ENCODE data around the gene DUSP19.
A peak's percentile ranks its signal among the peaks of the same experiment; 100 is the strongest.

The DUSP19 gene, protein sequence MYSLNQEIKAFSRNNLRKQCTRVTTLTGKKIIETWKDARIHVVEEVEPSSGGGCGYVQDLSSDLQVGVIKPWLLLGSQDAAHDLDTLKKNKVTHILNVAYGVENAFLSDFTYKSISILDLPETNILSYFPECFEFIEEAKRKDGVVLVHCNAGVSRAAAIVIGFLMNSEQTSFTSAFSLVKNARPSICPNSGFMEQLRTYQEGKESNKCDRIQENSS

GRCh38 chr2:183078464-183079138 is at the start of gene DUSP19:
Gene DUSP19 (plus strand): TSS chr2:183078747. CDS start chr2:183078934, 187 bp downstream.
- ChIA-PET POLR2A (no interaction called here), CTCF (interaction anchor here (0.8 to 2.4 kb wide), 8 partner anchors 8 to 316 kb away, joined by 3 to 11 read pairs (median 3); no protein-coding TSS in a partner anchor)
- peak; percentile 84 for DNase-seq (ENCODE audit: extremely low spot score)
- TF ChIP-seq CTCF (IDR thresholded peaks at IDR 0.05; ENCODE audit: control extremely low read depth, extremely low read depth, low read depth, missing control alignments): no peak

DNA sequence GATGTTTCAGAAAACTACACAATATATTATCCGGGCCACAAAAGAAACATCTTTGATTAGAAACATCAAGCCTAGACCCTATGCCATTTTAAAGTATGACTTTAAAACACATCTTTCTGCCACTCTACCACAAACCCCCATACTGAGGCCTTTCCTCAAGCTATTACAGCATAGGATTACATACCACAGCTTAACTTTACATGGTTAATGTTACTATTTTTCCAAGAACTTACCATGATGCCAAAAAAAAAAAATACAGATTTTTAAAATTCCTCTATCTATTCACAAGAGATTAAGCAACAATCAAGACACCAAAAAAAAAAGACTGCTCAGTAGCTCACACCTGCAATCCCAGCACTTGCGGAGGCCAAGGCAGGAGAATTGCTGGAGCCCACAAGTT is 49.3 kb upstream of the DUSP19 start:
- ChIA-PET POLR2A (no interaction called here), CTCF (interaction anchor here (0.8 kb wide), 1 partner anchor 15 kb away, joined by 3 read pairs; no protein-coding TSS in a partner anchor)
- no peak for TF ChIP-seq CTCF (IDR thresholded peaks at IDR 0.05; ENCODE audit: control extremely low read depth, extremely low read depth, low read depth, missing control alignments)
- DNase-seq (ENCODE audit: extremely low spot score): no peak

- POLR2A ChIA-PET: no interaction called here
- DNase-seq (ENCODE audit: extremely low spot score): no peak
- no peak for TF ChIP-seq CTCF (IDR thresholded peaks at IDR 0.05; ENCODE audit: control extremely low read depth, extremely low read depth, low read depth, missing control alignments)
- CTCF ChIA-PET: no interaction called here
Measured at GRCh38 chr2:183031911-183032794, 46.4 kb upstream of the DUSP19 start.

- POLR2A ChIA-PET: no interaction called here
- CTCF ChIA-PET: no interaction called here
- TF ChIP-seq CTCF (IDR thresholded peaks at IDR 0.05; ENCODE audit: control extremely low read depth, extremely low read depth, low read depth, missing control alignments): no peak
- DNase-seq (ENCODE audit: extremely low spot score): no peak
Measured at GRCh38 chr2:183033951-183034350, 44.6 kb upstream of the DUSP19 start.

DNA sequence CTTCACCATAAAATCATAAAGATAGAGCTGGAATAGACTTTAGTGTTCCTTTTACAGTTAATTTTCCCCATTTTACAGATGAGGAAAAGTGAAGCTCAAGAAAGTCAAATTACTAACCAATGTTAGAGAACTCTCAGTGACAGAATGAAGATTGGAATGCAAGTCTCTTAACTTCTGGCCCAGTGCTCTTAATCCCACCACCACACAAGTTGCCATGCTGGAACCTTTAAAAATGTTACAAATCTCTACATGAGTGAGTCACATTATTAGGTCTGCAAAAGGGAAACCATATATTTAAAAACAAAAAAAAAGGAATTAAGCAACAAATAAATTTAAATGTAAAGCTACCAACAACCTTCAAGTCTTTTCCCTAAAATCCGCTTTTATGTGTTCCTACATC is 43.7 kb upstream of the DUSP19 start:
- ChIA-PET POLR2A (no interaction called here), CTCF (no interaction called here)
- no peak for TF ChIP-seq CTCF (IDR thresholded peaks at IDR 0.05; ENCODE audit: control extremely low read depth, extremely low read depth, low read depth, missing control alignments)
- DNase-seq (ENCODE audit: extremely low spot score): no peak

DNA sequence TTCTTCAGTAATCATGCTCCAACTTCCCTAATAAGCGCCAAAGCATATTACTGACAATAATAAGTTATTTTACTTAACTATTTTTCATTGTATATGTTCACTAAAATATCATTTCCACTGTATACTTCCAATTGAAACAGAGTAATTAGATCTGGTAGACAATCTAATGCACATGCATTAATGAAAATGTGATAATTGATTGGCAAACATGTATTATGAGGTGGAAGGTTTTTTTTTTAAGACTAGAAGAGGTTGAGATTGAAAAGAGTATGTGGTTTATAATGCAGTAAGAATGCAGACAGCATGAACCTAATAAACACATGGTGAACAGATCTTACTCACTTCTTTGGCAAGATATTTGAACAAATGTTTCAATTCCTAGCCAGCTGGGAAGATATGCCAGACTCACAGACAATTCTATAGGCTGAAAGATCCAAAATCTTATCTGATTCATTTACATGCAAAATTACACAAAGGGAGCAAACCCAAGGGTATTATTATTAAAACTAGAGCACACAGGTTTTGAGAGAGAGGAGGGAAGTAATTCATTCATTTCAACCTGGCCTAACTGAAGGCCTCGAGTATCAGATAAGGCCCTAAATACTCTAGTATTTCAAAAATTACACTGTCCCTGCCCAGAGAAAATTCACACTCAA is 43.1 kb upstream of the DUSP19 start:
- ChIA-PET CTCF (interaction anchor here (1.1 kb wide), 1 partner anchor 19 kb away, joined by 3 read pairs; no protein-coding TSS in a partner anchor), POLR2A (no interaction called here)
- DNase-seq (ENCODE audit: extremely low spot score): no peak
- no peak for TF ChIP-seq CTCF (IDR thresholded peaks at IDR 0.05; ENCODE audit: control extremely low read depth, extremely low read depth, low read depth, missing control alignments)
